ENCODE measurements around the gene IL36A. TPM values are rescaled to one million over a fixed set of nuclear protein-coding genes. Genes with fewer than 3 reads are reported as not detected.

IL36A gene
- total and polyA plus RNA-seq, 3 donors from 2014 or later = not detected

DNA sequence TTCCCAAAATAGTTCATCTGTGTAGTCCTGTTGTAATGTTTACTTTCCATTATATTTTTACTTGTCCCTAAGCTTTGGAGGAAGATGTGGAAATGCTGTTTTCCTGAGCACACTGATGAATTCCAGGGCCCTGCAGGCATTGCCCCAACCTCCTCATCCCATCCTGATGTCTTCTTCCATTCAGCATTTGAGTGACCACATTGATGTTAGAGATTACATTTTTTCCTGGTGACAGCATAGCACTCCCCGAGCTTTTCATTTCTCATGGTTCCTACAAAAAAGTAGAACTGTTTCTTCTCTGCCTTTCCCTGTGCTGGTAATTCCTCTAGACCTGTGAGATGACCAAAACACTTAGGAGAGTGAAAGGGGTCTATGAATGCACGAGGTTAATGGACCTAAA, 4.8 kb downstream of the IL36A start:
- H3K27ac ChIP-seq = no peak overlapping the region
- no peaks in the 10 kb centered on the region for H3K9me3 ChIP-seq
- WGBS, 2 donors = 60 to 69% methylated on average over 2 of the region's 2 CpGs
- no peaks in the 10 kb centered on the region for H3K4me1 ChIP-seq
- H3K27me3 ChIP-seq = no peaks in the 10 kb centered on the region
- intact Hi-C loops (cut with DNase I; ENCODE audit: low total_unique reads) = no loop called here
- no peak overlapping the region for H3K4me3 ChIP-seq
- no peak for DNase-seq
- TF ChIP-seq POLR2A (IDR thresholded peaks at IDR 0.05) = no peak
- TF ChIP-seq, protein P1, sequence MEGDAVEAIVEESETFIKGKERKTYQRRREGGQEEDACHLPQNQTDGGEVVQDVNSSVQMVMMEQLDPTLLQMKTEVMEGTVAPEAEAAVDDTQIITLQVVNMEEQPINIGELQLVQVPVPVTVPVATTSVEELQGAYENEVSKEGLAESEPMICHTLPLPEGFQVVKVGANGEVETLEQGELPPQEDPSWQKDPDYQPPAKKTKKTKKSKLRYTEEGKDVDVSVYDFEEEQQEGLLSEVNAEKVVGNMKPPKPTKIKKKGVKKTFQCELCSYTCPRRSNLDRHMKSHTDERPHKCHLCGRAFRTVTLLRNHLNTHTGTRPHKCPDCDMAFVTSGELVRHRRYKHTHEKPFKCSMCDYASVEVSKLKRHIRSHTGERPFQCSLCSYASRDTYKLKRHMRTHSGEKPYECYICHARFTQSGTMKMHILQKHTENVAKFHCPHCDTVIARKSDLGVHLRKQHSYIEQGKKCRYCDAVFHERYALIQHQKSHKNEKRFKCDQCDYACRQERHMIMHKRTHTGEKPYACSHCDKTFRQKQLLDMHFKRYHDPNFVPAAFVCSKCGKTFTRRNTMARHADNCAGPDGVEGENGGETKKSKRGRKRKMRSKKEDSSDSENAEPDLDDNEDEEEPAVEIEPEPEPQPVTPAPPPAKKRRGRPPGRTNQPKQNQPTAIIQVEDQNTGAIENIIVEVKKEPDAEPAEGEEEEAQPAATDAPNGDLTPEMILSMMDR (IDR thresholded peaks at IDR 0.05) = no peak
- H3K36me3 ChIP-seq (ENCODE audit: low read depth, missing control alignments) = no peaks in the 10 kb centered on the region

DNA sequence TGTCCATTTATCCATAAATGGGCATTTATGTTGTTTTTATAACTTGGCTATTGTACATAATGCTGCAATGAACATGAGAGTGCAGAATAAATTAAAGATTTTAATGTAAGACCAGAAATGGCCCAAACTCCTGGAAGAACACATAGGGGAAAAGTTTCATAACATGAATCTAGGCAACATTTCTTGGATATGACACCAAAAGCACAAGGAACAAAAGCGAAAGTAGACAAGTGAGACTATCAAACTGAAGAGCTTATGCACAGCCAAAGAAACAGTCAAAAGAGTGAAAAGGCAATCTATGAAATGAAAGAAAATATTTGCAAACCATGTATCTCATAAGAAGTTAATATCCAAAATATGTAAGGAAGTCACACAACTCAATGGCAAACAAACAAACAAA, 5.8 kb downstream of the IL36A start:
- WGBS, 2 donors = 88 to 97% methylated on average over 1 of the region's 1 CpG
- H3K9me3 ChIP-seq = no peaks in the 10 kb centered on the region
- H3K4me3 ChIP-seq = no peak overlapping the region
- no peak for TF ChIP-seq POLR2A (IDR thresholded peaks at IDR 0.05)
- TF ChIP-seq, protein P1 (IDR thresholded peaks at IDR 0.05) = no peak
- H3K27ac ChIP-seq = no peak overlapping the region
- no peaks in the 10 kb centered on the region for H3K4me1 ChIP-seq
- no peaks in the 10 kb centered on the region for H3K27me3 ChIP-seq
- no peak for DNase-seq
- H3K36me3 ChIP-seq (ENCODE audit: low read depth, missing control alignments) = no peaks in the 10 kb centered on the region
- intact Hi-C loops (cut with DNase I; ENCODE audit: low total_unique reads) = no loop called here

DNA sequence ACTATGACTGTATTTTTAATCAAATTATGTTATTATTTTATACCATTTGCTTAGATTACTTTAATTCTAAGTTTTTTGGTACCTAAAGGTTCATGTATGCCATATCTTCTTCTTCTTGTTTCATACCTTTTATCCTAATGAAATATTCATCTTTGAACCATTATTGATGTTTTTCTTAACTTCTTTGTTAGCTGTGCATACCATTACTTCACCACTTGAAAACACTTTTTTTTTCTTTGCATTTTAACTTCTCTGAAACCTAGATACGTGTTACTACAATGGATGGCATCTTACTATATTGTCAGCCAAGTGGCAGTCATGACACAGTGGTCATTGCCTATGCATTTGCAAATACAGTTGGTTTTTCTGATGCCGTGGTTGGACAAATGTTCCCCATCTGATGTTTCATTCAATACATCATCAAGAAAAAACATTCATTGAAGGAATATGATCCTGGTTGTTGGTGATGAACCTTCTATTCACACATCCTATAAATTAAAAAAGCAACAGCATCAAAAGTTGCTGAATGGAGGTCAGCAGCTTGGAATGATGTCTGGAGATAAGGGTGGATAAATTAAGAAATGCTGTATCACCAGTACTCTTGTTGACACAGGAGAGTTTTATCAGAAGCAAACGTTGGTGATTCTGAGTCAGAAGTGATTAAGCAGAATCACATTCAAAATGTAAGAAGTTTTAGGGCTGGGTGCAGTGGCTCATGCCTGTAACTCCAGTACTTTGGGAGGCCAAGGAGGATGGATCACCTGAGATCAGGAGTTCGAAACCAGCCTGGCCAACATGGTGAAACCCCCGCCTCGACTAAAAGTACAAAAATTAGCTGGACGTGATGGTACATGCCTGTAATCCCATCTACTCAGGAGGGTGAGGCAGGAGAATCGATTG, 7.4 kb downstream of the IL36A start:
- Histone ChIP-seq H3K36me3 (ENCODE audit: low read depth, missing control alignments) (no peaks in the 10 kb centered on the region), H3K27ac (no peak overlapping the region), H3K4me1 (no peaks in the 10 kb centered on the region), H3K4me3 (no peak overlapping the region), H3K27me3 (no peaks in the 10 kb centered on the region), H3K9me3 (no peaks in the 10 kb centered on the region)
- no peak for DNase-seq
- no peak for TF ChIP-seq POLR2A (IDR thresholded peaks at IDR 0.05)
- TF ChIP-seq, protein P1 (IDR thresholded peaks at IDR 0.05) = no peak
- intact Hi-C loops (cut with DNase I; ENCODE audit: low total_unique reads) = no loop called here
- WGBS, 2 donors = 79 to 80% methylated on average over 8 of the region's 8 CpGs

DNA sequence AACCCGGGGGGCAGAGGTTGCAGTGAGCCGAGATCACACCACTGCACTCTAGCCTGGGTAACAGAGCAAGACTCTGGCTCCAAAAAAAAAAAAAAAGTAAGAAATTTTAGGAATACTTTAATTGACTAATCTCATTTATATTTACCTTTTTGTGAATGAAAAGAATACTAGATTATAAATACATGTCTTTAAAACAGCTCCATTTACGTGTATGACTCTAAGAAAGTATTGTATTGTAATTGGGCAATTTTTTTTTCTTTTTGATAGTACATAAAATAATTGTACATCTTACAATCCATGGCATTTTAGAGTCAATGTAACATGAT, 8.0 kb downstream of the IL36A start:
- intact Hi-C loops (cut with DNase I; ENCODE audit: low total_unique reads) = no loop called here
- Histone ChIP-seq H3K4me1 (no peaks in the 10 kb centered on the region), H3K9me3 (no peaks in the 10 kb centered on the region), H3K36me3 (ENCODE audit: low read depth, missing control alignments) (no peaks in the 10 kb centered on the region), H3K27me3 (no peaks in the 10 kb centered on the region), H3K4me3 (no peak overlapping the region), H3K27ac (no peak overlapping the region)
- no peak for DNase-seq
- no peak for TF ChIP-seq POLR2A (IDR thresholded peaks at IDR 0.05)
- TF ChIP-seq, protein P1 (IDR thresholded peaks at IDR 0.05) = no peak
- WGBS, 2 donors = 86 to 88% methylated on average over 3 of the region's 3 CpGs

DNA sequence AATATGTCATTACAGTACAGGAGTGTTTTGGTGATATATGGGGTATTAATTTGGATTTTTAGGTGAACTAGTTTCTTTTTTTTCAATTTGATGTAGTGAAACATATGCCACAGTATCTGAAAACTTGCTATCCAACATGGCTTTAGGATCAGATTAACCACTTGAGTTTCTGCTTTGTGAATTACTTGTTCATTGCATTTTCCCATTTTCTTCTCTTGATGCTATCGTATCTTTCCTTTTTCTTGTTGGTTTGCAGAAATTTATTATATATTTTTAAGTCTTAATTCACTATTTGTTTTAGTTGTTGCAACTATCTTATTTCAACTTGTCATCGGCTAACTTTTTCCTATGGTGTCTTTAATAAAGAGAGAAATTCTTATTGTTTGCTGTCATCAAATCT, 8.8 kb downstream of the IL36A start:
- intact Hi-C loops (cut with DNase I; ENCODE audit: low total_unique reads) = no loop called here
- H3K27ac ChIP-seq = no peak overlapping the region
- no peaks in the 10 kb centered on the region for H3K4me1 ChIP-seq
- WGBS, 2 donors = 93 to 95% methylated on average over 2 of the region's 2 CpGs
- DNase-seq = no peak
- TF ChIP-seq, protein P1 (IDR thresholded peaks at IDR 0.05) = no peak
- no peak for TF ChIP-seq POLR2A (IDR thresholded peaks at IDR 0.05)
- H3K36me3 ChIP-seq (ENCODE audit: low read depth, missing control alignments) = no peaks in the 10 kb centered on the region
- H3K9me3 ChIP-seq = no peaks in the 10 kb centered on the region
- H3K4me3 ChIP-seq = no peak overlapping the region
- H3K27me3 ChIP-seq = no peaks in the 10 kb centered on the region
